NCI-H187 (cell line): ENCODE data around the gene GUCY2F.

Experiments used
- DNase-seq, 2 experiments: peaks; one replicate each; lab custom pipeline; 2025; lab: John Stamatoyannopoulos, UW

GUCY2F gene

GRCh38 chrX:109343671-109344070, 138.2 kb downstream of the GUCY2F start:
- DNase-seq: no peak

GRCh38 chrX:109336141-109336540, 145.7 kb downstream of the GUCY2F start:
- no peak for DNase-seq

GRCh38 chrX:109327251-109327650, 154.6 kb downstream of the GUCY2F start:
- no peak for DNase-seq
